ENCODE results near the gene KLC1.

DNA sequence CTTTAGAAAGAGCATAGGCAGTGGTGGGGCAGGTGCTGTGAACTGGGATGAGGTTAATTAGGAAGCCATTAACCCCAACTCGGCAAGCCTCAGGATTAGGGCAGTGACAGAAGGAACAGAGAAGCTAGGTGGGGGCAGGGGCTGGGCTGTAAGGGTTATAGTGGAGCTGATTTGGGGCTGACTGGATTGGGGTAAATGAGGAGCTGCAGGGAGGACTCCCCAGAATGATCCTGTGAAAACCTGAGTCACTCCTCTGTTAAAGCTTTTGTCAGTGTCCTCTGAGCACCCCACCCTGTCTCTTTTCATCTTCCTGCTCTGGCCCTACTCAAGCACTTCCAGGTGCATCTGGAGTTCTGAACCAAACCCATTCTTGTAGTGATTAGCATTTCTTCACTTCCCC, 4.4 kb downstream of the KLC1 start:
- TF ChIP-seq POLR2AphosphoS5 (IDR thresholded peaks at IDR 0.05; ENCODE audit: low read depth, low read length) (no peak), POLR2A (IDR thresholded peaks at IDR 0.05; ENCODE audit: low read depth, low read length) (no peak), POU2F2 (IDR thresholded peaks at IDR 0.05; ENCODE audit: low read depth, low read length) (no peak)

Measured in GM12891 (cell line).